NCI-H1092 treated with DMSO at 0.1 percent for 48 hours (cell line): Measurements from ENCODE around the gene ST8SIA1.

ENCODE experiments used
- DNase-seq: peaks from one replicate; lab custom pipeline; 2025; lab: John Stamatoyannopoulos, UW

Gene ST8SIA1

GRCh38 chr12:22332202-22332601 lies 2.3 kb downstream of the ST8SIA1 start:
- no peak for DNase-seq

GRCh38 chr12:22329621-22330020 lies 4.9 kb downstream of the ST8SIA1 start:
- no peak for DNase-seq

DNA sequence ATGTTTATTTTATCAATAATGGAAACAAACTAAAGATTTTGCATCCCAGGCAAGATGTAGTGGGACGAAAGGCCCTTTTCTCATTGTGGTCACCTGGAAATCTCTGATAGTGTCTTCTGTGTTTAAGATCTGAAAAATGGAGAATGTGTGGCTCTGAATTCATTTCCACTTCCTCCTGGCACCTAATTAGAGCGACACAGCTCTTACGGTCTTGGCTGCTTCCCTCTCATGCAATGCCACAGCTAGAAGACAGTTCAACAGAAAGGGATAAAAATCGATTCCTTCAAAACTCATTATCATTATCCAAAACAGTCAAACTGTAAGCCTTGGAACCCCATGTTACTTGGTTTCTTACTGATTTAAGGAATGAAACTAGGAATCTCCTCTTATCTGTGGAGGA lies 9.3 kb downstream of the ST8SIA1 start:
- DNase-seq: no peak

DNA sequence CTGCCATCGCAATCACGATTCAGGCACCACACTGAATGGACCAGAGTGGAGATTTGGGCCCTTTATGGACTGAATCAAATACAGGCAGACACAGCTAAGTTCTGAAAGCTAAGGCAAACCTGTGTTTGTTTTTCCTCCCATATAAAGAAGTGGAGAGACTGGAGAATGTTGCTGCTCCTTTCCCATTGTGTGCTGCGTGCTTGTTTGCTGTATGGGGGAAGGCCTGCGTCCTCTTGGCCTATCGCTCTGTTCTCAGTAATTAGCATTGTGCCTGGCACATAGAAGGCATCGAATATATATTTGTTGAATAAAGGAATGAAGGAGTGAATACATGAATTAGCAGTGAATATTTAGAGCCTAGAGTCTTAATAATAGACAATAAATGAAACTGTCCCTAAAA lies 12.4 kb downstream of the ST8SIA1 start:
- no peak for DNase-seq

- no peak for DNase-seq
Measured at GRCh38 chr12:22321638-22322037, 12.9 kb downstream of the ST8SIA1 start.

- DNase-seq: no peak
Measured at GRCh38 chr12:22321018-22321605, 13.4 kb downstream of the ST8SIA1 start.

GRCh38 chr12:22318108-22318737 lies 16.3 kb downstream of the ST8SIA1 start:
- DNase-seq: no peak

DNA sequence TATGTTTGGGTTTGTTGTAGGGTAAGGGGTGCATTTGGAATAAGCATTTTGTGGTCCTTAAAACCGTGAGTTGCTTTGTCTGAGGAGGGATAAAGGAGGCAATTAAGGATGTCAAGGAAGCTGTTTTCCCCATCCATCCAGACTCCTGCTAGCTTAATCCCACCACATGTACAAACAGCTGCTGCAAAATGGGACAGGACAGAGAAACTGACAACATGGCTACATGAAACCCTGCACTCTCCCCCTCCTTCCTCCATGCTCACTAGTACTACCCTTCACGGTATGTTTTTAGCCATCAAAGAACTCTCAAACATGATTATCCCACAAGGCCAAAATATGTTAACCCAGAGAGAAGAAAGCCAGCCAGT lies 20.6 kb downstream of the ST8SIA1 start:
- no peak for DNase-seq

GRCh38 chr12:22313286-22313962 lies 21.1 kb downstream of the ST8SIA1 start:
- no peak for DNase-seq

GRCh38 chr12:22312336-22312735 lies 22.2 kb downstream of the ST8SIA1 start:
- DNase-seq: no peak

GRCh38 chr12:22310709-22311108 lies 23.8 kb downstream of the ST8SIA1 start:
- no peak for DNase-seq

DNA sequence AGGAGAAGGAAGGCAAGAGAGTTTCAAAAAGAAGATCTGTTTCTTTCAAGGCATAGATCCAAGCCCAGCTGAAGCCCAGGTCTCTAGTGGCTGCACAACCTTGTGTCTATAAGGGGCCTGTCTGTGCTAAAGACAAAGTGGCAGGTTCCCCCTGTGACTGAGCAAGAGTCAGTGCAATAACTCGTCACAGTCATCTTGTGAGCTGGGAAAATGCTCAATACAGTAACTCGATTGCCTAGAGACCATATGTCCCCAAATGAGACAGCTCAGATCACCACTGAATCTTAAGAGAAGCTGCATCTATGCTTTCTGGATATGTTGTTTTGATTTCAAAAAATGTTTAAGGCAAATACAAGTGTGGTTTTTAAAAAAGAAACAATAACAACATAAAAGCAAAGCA lies 24.2 kb downstream of the ST8SIA1 start:
- no peak for DNase-seq

DNA sequence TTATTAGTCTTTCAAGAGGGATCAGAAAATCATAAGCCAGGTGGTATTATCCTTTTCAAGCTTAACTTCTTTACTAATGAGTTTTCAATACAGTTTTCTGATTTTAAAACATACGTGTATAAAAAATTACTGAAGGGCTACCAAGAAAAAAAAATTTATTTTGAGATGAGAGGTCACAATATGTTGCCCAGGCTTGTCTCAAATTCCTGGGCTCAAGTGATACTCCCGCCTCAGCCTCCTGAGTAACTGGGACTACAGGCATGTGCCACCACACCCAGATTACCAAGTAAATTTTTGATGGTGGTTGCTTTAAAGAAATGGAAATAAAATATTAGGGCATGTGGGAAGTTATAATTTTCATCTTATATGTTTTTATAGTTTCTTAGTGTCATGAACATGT lies 26.7 kb downstream of the ST8SIA1 start:
- no peak for DNase-seq

- DNase-seq: no peak
Measured at GRCh38 chr12:22306311-22306710, 28.2 kb downstream of the ST8SIA1 start.

- no peak for DNase-seq
Measured at GRCh38 chr12:22304341-22304740, 30.2 kb downstream of the ST8SIA1 start.

GRCh38 chr12:22299294-22299912 lies 35.1 kb downstream of the ST8SIA1 start:
- no peak for DNase-seq

DNA sequence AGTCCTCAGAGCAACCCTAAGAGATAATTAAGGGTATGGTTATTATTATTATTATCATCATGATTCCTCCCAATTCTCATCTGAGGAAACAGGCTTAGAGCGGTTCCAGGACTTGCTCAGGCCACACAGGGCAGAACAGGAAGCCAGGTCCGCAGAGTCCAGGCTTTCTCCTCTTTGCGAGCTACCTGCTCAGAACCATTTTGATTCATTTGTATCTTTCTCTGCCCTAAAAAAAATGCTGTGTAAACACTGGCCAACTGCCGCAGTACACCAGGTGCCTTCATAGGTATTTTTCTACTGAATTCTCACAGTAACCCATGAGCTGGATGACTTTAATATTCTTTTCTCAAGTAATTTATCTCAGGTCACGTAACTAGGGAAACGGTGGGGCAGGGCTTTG lies 45.3 kb downstream of the ST8SIA1 start:
- DNase-seq: no peak

DNA sequence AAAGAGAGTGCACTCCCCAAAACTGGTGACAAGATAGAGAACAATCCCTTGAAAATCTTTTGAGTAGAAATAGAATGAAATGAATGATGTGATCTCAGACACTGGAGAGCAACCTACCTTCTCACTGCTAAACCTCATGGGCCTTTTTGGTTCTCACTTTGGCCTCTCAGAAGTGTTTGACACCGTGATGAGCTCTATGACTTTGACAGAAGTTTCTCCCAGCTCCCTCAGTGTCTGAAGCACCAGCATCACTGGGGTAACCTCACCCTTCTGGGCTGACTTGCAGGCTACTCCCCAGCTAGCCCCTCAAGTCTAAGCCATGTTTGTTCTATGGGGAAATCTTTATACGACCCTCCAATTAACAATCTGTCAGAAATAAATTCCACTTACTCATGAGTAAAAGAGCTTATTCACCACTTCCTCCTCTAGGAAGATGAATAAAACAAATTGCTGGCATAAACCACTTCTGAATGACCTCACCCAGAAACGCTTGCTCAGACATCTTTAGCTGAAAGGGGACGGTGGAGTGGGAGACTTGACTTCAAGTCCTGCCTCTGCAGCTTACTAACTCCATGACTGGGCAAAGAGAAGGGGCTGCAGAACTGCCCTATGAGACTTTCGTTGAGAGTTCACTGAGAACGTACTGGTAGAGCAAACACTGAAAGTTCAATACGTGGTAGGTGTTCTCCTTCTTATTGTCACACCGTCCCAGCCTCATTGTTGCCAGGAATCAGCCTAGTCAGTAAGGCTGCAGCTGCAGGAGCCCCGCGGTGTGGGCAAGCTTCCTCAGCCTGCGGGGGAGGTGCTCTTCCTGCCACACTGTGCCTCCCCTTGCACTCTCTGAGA lies 46.5 kb downstream of the ST8SIA1 start:
- DNase-seq: no peak

DNA sequence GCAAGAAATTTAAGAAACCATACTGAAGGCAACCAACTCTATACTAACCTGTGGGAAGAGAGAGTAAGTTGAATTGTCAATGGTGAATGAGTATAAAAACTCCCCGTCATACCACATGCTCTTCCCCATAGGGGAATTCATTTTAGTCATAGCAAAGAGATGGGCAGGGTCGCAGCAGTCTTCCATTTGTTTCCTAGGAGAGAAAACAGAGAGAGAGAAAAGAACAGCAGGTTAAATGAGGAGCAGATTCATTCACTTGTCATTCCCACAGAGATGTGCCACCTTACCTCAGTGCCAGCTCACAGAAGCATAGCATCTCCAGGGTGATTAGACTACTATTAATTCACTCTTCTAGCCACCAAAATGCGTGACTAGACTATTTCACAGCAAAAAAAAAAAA lies 47.4 kb downstream of the ST8SIA1 start:
- DNase-seq: no peak

DNA sequence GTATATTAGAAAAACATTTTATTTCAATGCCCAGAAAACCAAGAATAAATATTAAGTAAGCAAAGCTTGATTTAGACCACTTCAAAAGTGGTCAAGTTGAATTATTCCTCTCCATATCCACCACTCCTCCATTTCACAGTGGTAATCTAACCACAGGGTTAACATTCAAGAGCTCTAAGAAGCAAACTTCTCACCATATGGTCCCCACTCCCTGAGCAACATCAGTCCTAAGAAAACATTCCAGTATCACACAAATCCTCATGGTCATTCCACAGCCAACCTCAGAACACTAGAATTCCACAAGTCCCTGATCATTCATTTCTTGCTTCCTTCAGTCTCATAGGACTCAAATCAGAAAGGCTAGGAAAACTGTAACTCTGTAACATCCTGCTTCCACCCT lies 47.9 kb downstream of the ST8SIA1 start:
- DNase-seq: no peak

GRCh38 chr12:22285846-22286245 lies 48.7 kb downstream of the ST8SIA1 start:
- no peak for DNase-seq

- DNase-seq: no peak
Measured at GRCh38 chr12:22284871-22285270, 49.6 kb downstream of the ST8SIA1 start.
